Epithelial cell of proximal tubule (primary cell): ENCODE measurements around the gene STH. TPM values are rescaled to one million over a fixed set of nuclear protein-coding genes. Genes with fewer than 3 reads are reported as not detected.

Experiments used
- DNase-seq: peaks from one replicate; pipeline ENCODE4 v3.0.0-alpha.2; 2011; ENCODE audit warnings: low read depth
- H3K4me3 ChIP-seq: 2 replicates; pipeline ENCODE4 v1.5.1; 2011; ENCODE audit warnings: low read depth, mild to moderate bottlenecking, low read length
- CTCF ChIP-seq: conservative IDR thresholded peaks from 2 replicates; pipeline ENCODE4 v1.5.1; 2012; ENCODE audit warnings: low read depth, mild to moderate bottlenecking, low read length
- total RNA-seq: library from RNA; depleted of rRNA; stranded (reverse); fragments of >200 nt; gene quantifications from 2 replicates; pipeline ENCODE4 v1.2.3, GENCODE V29; 2015

STH gene
- total RNA-seq, 1 donor from 2014 or later = not detected

- no peak for TF ChIP-seq CTCF
- no peak for DNase-seq
- no peak overlapping the region for H3K4me3 ChIP-seq
Measured at GRCh38 chr17:45961206-45961605, 37.8 kb upstream of the STH start.

- no peak for TF ChIP-seq CTCF
- DNase-seq = no peak
- no peak overlapping the region for H3K4me3 ChIP-seq
Measured at GRCh38 chr17:45962221-45962972, 36.7 kb upstream of the STH start.

GRCh38 chr17:45963283-45963682 lies 35.8 kb upstream of the STH start:
- H3K4me3 ChIP-seq = no peak overlapping the region
- no peak for TF ChIP-seq CTCF

GRCh38 chr17:45963889-45964288 lies 35.2 kb upstream of the STH start:
- DNase-seq = no peak
- H3K4me3 ChIP-seq = no peak overlapping the region
- TF ChIP-seq CTCF = no peak

More at GRCh38 chr17:45963283-45963682, 35.8 kb upstream of the STH start:
- no peak for DNase-seq

GRCh38 chr17:45964634-45965033 lies 34.4 kb upstream of the STH start:
- no peak overlapping the region for H3K4me3 ChIP-seq
- no peak for DNase-seq
- no peak for TF ChIP-seq CTCF

GRCh38 chr17:45965812-45966211 lies 33.2 kb upstream of the STH start:
- no peak for DNase-seq
- H3K4me3 ChIP-seq = no peak overlapping the region
- no peak for TF ChIP-seq CTCF
